HUES48 (cell line): ENCODE results near the gene FAM240B.

Source experiments
- H3K27ac ChIP-seq: one replicate; pipeline ENCODE4 v1.7.0; 2013; ENCODE audit warnings: low read depth, low read length, inconsistent platforms
- H3K27me3 ChIP-seq: 2 replicates; pipeline ENCODE4 v1.6.1; 2013; ENCODE audit warnings: mild to moderate bottlenecking, low read length; ENCODE audit not compliant: control insufficient read depth, insufficient read depth
- H3K36me3 ChIP-seq: 2 replicates; pipeline ENCODE4 v1.6.1; 2013; ENCODE audit warnings: low read length; ENCODE audit not compliant: control insufficient read depth, insufficient read depth
- H3K4me1 ChIP-seq: 2 replicates; pipeline ENCODE4 v1.6.1; 2013; ENCODE audit warnings: mild to moderate bottlenecking, low read length; ENCODE audit not compliant: control insufficient read depth, insufficient read depth
- H3K4me3 ChIP-seq: 2 replicates; pipeline ENCODE4 v1.5.1; 2013; ENCODE audit warnings: mild to moderate bottlenecking, low read depth, low read length
- H3K9ac ChIP-seq: 2 replicates; pipeline ENCODE4 v1.6.1; 2013; ENCODE audit warnings: mild to moderate bottlenecking, low read depth, low read length, moderate library complexity
- H3K9me3 ChIP-seq: 2 replicates; pipeline ENCODE4 v1.6.1; 2013; ENCODE audit warnings: low read length; ENCODE audit not compliant: control insufficient read depth, insufficient read depth

Gene FAM240B

GRCh38 chr9:38649731-38650363, 70.1 kb downstream of the FAM240B start:
- H3K27ac ChIP-seq = no peak overlapping the region
- no peaks in the 10 kb centered on the region for H3K4me1 ChIP-seq

GRCh38 chr9:38644601-38645000, 75.3 kb downstream of the FAM240B start:
- Histone ChIP-seq H3K9ac (no peak overlapping the region), H3K4me3 (no peak overlapping the region), H3K27me3 (no peaks in the 10 kb centered on the region), H3K9me3 (no peaks in the 10 kb centered on the region), H3K4me1 (no peaks in the 10 kb centered on the region; the same call in 1 of the 2 replicates), H3K27ac (no peak overlapping the region), H3K36me3 (no peaks in the 10 kb centered on the region)

More at GRCh38 chr9:38649731-38650363, 70.1 kb downstream of the FAM240B start:
- Histone ChIP-seq H3K36me3 (no peaks in the 10 kb centered on the region), H3K4me3 (no peak overlapping the region), H3K9me3 (no peaks in the 10 kb centered on the region), H3K27me3 (no peaks in the 10 kb centered on the region), H3K9ac (no peak overlapping the region)
